ENCODE data around the gene ERBB4. TPM values are rescaled to one million over a fixed set of nuclear protein-coding genes. Genes with fewer than 3 reads are reported as not detected.

The ERBB4 gene
- total and polyA plus RNA-seq, 9 donors = 0.08 to 22.3 (median 1.2) TPM

DNA sequence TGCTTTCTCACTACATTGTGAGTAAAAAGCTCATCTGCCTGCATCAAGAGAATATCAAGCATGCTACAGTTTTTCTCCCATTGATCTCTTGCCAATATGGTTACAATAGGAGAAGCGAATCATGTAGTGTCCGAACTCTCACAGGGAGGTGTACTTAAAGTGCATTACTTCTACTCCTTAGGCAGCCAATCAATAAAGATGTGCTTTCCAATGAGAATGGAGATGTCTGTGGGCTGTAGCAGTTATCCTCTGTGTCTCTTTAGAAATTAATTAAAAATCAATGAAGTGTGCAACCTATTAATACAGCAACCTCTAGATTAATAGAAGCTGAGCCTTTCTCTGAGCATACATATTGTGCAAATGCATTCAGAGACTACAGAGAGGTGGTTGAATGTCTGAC, 1098.5 kb downstream of the ERBB4 start:
- TF ChIP-seq, protein P1, sequence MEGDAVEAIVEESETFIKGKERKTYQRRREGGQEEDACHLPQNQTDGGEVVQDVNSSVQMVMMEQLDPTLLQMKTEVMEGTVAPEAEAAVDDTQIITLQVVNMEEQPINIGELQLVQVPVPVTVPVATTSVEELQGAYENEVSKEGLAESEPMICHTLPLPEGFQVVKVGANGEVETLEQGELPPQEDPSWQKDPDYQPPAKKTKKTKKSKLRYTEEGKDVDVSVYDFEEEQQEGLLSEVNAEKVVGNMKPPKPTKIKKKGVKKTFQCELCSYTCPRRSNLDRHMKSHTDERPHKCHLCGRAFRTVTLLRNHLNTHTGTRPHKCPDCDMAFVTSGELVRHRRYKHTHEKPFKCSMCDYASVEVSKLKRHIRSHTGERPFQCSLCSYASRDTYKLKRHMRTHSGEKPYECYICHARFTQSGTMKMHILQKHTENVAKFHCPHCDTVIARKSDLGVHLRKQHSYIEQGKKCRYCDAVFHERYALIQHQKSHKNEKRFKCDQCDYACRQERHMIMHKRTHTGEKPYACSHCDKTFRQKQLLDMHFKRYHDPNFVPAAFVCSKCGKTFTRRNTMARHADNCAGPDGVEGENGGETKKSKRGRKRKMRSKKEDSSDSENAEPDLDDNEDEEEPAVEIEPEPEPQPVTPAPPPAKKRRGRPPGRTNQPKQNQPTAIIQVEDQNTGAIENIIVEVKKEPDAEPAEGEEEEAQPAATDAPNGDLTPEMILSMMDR (IDR thresholded peaks at IDR 0.05) = no peak
- TF ChIP-seq POLR2A (IDR thresholded peaks at IDR 0.05) (no peak), EP300 (IDR thresholded peaks at IDR 0.05) (no peak)
- DNase-seq = no peak
- intact Hi-C loops (cut with DNase I) = no loop called here
- Histone ChIP-seq H3K36me3 (no peaks in the 10 kb centered on the region), H3K4me3 (no peak overlapping the region), H3K27me3 (no peaks in the 10 kb centered on the region), H3K27ac (no peak overlapping the region), H3K9me3 (no peaks in the 10 kb centered on the region), H3K4me1 (ENCODE audit: insufficient read depth) (no peaks in the 10 kb centered on the region)
- WGBS, 3 donors = 72 to 80% (median 74%) methylated on average over 2 of the region's 2 CpGs

DNA sequence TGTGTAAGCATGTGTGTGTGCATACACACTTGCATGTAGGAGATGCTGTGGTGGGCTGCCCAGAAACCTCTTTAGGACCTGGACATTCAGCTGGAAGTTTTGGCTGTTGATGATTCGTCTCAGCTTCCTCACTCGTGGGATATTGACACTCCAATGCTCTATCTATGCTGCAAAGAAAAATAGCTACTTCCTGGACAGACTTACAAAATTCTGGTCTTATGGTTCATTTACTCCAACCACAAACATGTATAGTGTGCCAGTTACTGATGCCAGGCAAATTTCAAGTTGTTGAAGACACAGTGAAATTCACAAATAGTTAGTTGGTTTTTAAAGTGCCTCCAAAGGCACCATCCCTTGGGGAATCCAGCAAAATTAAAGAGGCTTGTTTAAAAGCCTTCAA, 1099.6 kb downstream of the ERBB4 start:
- intact Hi-C loops (cut with DNase I) = no loop called here

DNA sequence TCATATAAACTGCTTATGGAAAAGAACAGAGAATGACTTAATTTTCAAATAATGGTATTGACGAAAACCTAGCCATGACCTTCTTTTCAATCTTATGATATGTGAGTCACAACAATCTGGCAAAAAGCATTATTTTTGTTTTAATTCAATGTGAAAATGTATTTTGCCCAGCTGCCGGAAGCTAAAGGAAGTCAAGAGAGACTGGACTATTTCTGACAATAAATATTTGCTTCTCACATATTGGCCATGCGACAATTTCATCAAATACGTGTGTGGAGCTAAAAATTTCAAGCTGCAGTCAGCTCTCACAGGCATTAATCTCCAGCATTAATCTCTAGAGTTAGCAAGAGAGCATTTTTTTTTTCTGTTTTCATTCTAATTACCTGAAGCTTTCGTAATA, 1101.2 kb downstream of the ERBB4 start:
- Histone ChIP-seq H3K36me3 (no peaks in the 10 kb centered on the region), H3K4me3 (no peak overlapping the region), H3K27me3 (no peaks in the 10 kb centered on the region), H3K27ac (no peak overlapping the region), H3K9me3 (no peaks in the 10 kb centered on the region), H3K4me1 (ENCODE audit: insufficient read depth) (no peaks in the 10 kb centered on the region)
- no peak for DNase-seq
- TF ChIP-seq, protein P1 (IDR thresholded peaks at IDR 0.05) = no peak
- TF ChIP-seq EP300 (IDR thresholded peaks at IDR 0.05) = no peak
- no peak for TF ChIP-seq POLR2A (IDR thresholded peaks at IDR 0.05)
- WGBS, 3 donors = 10 to 33% (median 16%) methylated on average over 5 of the region's 5 CpGs
- intact Hi-C loops (cut with DNase I) = no loop called here

More for the DNA sequence above, 1099.6 kb downstream of the ERBB4 start:
- WGBS, 3 donors = 27 to 45% (median 34%) methylated on average over 2 of the region's 2 CpGs
- H3K4me1 ChIP-seq (ENCODE audit: insufficient read depth) = no peaks in the 10 kb centered on the region
- no peak for DNase-seq
- H3K27ac ChIP-seq = no peak overlapping the region
- TF ChIP-seq, protein P1 (IDR thresholded peaks at IDR 0.05) = no peak
- TF ChIP-seq POLR2A (IDR thresholded peaks at IDR 0.05) (no peak), EP300 (IDR thresholded peaks at IDR 0.05) (no peak)
- no peak overlapping the region for H3K4me3 ChIP-seq
- no peaks in the 10 kb centered on the region for H3K36me3 ChIP-seq
- H3K9me3 ChIP-seq = no peaks in the 10 kb centered on the region
- no peaks in the 10 kb centered on the region for H3K27me3 ChIP-seq

DNA sequence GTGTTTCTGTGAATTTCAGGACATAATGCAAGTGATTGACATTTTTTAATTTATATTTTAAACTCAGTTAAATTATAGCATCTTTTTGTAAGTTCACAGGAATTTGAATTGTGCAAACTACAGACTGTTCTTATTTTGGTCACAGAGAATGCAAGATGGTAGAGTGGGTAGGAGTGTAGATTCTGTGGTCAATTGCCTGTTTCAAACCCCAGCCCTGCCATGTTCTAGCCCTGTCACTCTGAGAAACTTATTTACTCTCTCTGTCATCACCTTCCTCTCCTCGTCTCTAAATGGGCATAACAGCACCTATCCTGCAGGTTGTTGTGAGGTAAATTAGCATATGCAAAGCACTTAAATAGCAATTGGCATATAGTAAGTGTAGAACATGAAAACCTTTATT, 1102.4 kb downstream of the ERBB4 start:
- intact Hi-C loops (cut with DNase I) = no loop called here
- Histone ChIP-seq H3K4me1 (ENCODE audit: insufficient read depth) (no peaks in the 10 kb centered on the region), H3K9me3 (no peaks in the 10 kb centered on the region), H3K27me3 (no peaks in the 10 kb centered on the region), H3K27ac (no peak overlapping the region), H3K36me3 (no peaks in the 10 kb centered on the region), H3K4me3 (no peak overlapping the region)
- TF ChIP-seq, protein P1 (IDR thresholded peaks at IDR 0.05) = no peak
- no peak for TF ChIP-seq EP300 (IDR thresholded peaks at IDR 0.05)
- TF ChIP-seq POLR2A (IDR thresholded peaks at IDR 0.05) = no peak
- 70 to 72% (median 71%) methylated on average over 1 of the region's 1 CpG for WGBS, 3 donors
- DNase-seq = no peak

Data from ovary (tissue), 9 donors.